Measurements from ENCODE around the gene ESR2. TPM values are rescaled to one million over a fixed set of nuclear protein-coding genes. Genes with fewer than 3 reads are reported as not detected.

The ESR2 gene
- total RNA-seq, 1 donor from 2014 or later: 0.16 TPM

GRCh38 chr14:64233531-64234190, 60.5 kb downstream of the ESR2 start:
- Mint-ChIP-seq H3K4me1 (ENCODE audit: unreplicated experiment) (peaks cover 57% of the 10 kb centered on the region), H3K4me3 (ENCODE audit: unreplicated experiment) (no peak overlapping the region), H3K27me3 (ENCODE audit: unreplicated experiment) (peaks cover 16% of the 10 kb centered on the region), H3K27ac (ENCODE audit: unreplicated experiment) (no peak overlapping the region), H3K9me3 (ENCODE audit: unreplicated experiment) (no peaks in the 10 kb centered on the region), H3K36me3 (ENCODE audit: unreplicated experiment) (no peaks in the 10 kb centered on the region)
- no peak for DNase-seq (ENCODE audit: extremely low spot score, unreplicated experiment)
- no peak for TF ChIP-seq CTCF (IDR thresholded peaks at IDR 0.05)

- Mint-ChIP-seq H3K27me3 (ENCODE audit: unreplicated experiment) (peaks cover 14% of the 10 kb centered on the region), H3K36me3 (ENCODE audit: unreplicated experiment) (peaks cover 3% of the 10 kb centered on the region), H3K9me3 (ENCODE audit: unreplicated experiment) (no peaks in the 10 kb centered on the region), H3K4me1 (ENCODE audit: unreplicated experiment) (peaks cover 50% of the 10 kb centered on the region), H3K27ac (ENCODE audit: unreplicated experiment) (peak overlapping the region; percentile 80), H3K4me3 (ENCODE audit: unreplicated experiment) (no peak overlapping the region)
- no peak for TF ChIP-seq CTCF (IDR thresholded peaks at IDR 0.05)
- DNase-seq (ENCODE audit: extremely low spot score, unreplicated experiment): no peak
These were observed 61.2 kb downstream of the ESR2 start for GRCh38 chr14:64232944-64233343.

GRCh38 chr14:64232095-64232838, 61.9 kb downstream of the ESR2 start:
- H3K4me1 Mint-ChIP-seq (ENCODE audit: unreplicated experiment): peaks cover 50% of the 10 kb centered on the region
- H3K4me3 Mint-ChIP-seq (ENCODE audit: unreplicated experiment): no peak overlapping the region
- H3K27ac Mint-ChIP-seq (ENCODE audit: unreplicated experiment): peak overlapping the region; percentile 80
- peaks cover 5% of the 10 kb centered on the region for H3K36me3 Mint-ChIP-seq (ENCODE audit: unreplicated experiment)
- H3K9me3 Mint-ChIP-seq (ENCODE audit: unreplicated experiment): no peaks in the 10 kb centered on the region
- no peak for TF ChIP-seq CTCF (IDR thresholded peaks at IDR 0.05)
- H3K27me3 Mint-ChIP-seq (ENCODE audit: unreplicated experiment): peaks cover 12% of the 10 kb centered on the region
- no peak for DNase-seq (ENCODE audit: extremely low spot score, unreplicated experiment)

GRCh38 chr14:64229489-64229888, 64.7 kb downstream of the ESR2 start:
- TF ChIP-seq CTCF (IDR thresholded peaks at IDR 0.05): no peak
- H3K36me3 Mint-ChIP-seq (ENCODE audit: unreplicated experiment): peaks cover 9% of the 10 kb centered on the region
- peaks cover 29% of the 10 kb centered on the region for H3K4me1 Mint-ChIP-seq (ENCODE audit: unreplicated experiment)
- H3K27me3 Mint-ChIP-seq (ENCODE audit: unreplicated experiment): no peaks in the 10 kb centered on the region
- no peaks in the 10 kb centered on the region for H3K9me3 Mint-ChIP-seq (ENCODE audit: unreplicated experiment)
- no peak for DNase-seq (ENCODE audit: extremely low spot score, unreplicated experiment)
- H3K27ac Mint-ChIP-seq (ENCODE audit: unreplicated experiment): no peak overlapping the region
- no peak overlapping the region for H3K4me3 Mint-ChIP-seq (ENCODE audit: unreplicated experiment)

GRCh38 chr14:64227856-64228255, 66.3 kb downstream of the ESR2 start:
- no peak overlapping the region for H3K4me3 Mint-ChIP-seq (ENCODE audit: unreplicated experiment)
- no peak overlapping the region for H3K27ac Mint-ChIP-seq (ENCODE audit: unreplicated experiment)
- H3K36me3 Mint-ChIP-seq (ENCODE audit: unreplicated experiment): peaks cover 13% of the 10 kb centered on the region
- TF ChIP-seq CTCF (IDR thresholded peaks at IDR 0.05): no peak
- H3K9me3 Mint-ChIP-seq (ENCODE audit: unreplicated experiment): no peaks in the 10 kb centered on the region
- peaks cover 13% of the 10 kb centered on the region for H3K4me1 Mint-ChIP-seq (ENCODE audit: unreplicated experiment)
- no peak for DNase-seq (ENCODE audit: extremely low spot score, unreplicated experiment)
- H3K27me3 Mint-ChIP-seq (ENCODE audit: unreplicated experiment): no peaks in the 10 kb centered on the region
